OCI-LY3 (cell line): ENCODE measurements around the gene NAPB.

Experiments used
- CTCF ChIP-seq: fragments of 200-600, 300-600 bp; sonication (generic); IDR thresholded peaks from 2 replicates; pipeline ENCODE4 v1.5.1; 2014; ENCODE audit warnings: antibody characterized with exemption, low read length, low read depth
- EZH2phosphoT487 ChIP-seq: fragments of 200-600 bp; shearing (Covaris generic); IDR thresholded peaks from 2 replicates; pipeline ENCODE4 v1.6.1; 2018; ENCODE audit warnings: antibody characterized with exemption, mixed run types, low read depth

- TF ChIP-seq CTCF (no peak), EZH2phosphoT487 (no peak)
Measured at GRCh38 chr20:23358923-23359593, 62.2 kb downstream of the NAPB start.
